KG1 (cell line): ENCODE results near the gene ABCA13.
"Not testable (repeated sequence)": the region's sequence is repeated elsewhere in the genome, so short reads cannot be mapped to it uniquely, and the experiment has no call there.

ENCODE experiments used
- DNase-seq: peaks from one replicate; lab custom pipeline; 2025; lab: John Stamatoyannopoulos, UW

ABCA13 gene

GRCh38 chr7:48176356-48176893 lies 5.2 kb downstream of the ABCA13 start:
- DNase-seq, result no peak

- DNase-seq, result no peak
Measured at GRCh38 chr7:48177271-48177670, 6.0 kb downstream of the ABCA13 start.

DNA sequence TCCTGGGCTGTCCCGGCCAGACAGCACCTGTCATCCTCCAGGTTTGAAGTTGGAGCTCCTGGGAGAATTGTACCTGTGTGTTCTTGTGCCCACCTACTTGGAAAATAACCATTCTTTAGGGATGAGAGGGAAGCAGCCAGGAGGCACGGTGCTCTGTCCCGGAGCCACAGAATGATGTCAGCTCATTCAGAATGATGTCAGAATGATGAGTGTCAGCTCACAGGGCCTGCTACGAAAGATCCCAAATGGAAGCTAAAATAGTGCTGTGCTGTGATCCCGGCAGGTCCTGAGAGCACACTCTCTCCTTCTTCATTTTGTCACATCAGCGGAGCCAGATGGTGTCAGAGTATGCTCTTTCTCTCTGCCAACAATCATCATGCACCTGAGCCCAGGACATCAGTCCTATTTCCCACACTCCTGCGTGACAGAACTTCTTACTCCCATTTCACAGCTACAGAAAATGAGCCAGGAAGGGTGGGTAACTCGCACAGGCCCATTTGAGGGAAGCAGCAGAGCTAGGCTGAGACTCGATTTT lies 8.3 kb downstream of the ABCA13 start:
- DNase-seq, result no peak

GRCh38 chr7:48180981-48181380 lies 9.7 kb downstream of the ABCA13 start:
- DNase-seq, result no peak

DNA sequence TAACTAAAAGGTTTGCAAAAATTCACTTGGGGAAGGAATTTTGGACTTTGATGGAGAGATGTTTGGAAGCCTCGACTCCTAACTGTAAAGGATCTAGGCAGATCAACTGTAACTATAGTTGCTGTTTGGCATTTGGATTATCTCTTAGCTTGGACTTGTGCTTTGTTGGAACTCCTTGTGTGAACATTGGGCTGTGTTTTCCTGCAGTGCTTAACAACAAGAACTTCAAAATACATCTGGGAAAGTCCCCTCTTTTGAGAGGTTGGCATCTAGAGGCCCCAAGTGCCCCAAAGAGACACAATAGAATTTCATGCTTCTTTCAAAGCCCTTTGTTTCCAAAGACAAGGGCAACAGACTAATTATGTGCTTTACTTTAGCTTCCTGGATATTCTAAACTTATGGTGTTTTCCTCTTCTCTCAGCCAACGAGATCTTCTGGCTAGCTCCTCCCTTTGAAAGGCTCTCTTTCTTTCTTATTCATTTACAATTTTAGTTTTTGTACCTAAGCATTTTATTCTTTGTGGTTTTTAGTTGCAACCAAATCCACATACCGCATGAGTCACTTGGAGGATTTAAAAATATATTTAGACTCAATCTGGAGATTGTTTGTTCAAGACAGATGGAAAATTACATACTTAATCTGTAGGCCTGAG lies 11.6 kb downstream of the ABCA13 start:
- DNase-seq, result no peak

DNA sequence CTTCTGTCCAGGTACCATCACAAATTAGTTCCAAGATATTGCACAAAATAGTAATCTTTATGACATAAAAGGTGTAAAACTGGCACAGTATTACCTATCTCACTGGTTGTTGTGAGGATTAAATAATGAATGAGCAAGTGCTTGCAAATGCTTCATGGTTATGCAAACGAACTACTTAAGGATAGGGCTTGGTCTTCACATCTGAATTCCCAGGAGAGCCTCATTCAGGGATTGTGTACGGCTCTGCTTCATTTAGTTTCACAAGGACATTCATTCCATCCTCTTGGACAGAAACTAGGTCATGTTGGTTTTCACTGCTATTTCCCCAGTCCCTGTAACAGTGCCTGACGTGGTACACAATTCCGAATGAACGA lies 12.1 kb downstream of the ABCA13 start:
- no peak for DNase-seq

- no peak for DNase-seq
Measured at GRCh38 chr7:48183965-48184364, 12.7 kb downstream of the ABCA13 start.

DNA sequence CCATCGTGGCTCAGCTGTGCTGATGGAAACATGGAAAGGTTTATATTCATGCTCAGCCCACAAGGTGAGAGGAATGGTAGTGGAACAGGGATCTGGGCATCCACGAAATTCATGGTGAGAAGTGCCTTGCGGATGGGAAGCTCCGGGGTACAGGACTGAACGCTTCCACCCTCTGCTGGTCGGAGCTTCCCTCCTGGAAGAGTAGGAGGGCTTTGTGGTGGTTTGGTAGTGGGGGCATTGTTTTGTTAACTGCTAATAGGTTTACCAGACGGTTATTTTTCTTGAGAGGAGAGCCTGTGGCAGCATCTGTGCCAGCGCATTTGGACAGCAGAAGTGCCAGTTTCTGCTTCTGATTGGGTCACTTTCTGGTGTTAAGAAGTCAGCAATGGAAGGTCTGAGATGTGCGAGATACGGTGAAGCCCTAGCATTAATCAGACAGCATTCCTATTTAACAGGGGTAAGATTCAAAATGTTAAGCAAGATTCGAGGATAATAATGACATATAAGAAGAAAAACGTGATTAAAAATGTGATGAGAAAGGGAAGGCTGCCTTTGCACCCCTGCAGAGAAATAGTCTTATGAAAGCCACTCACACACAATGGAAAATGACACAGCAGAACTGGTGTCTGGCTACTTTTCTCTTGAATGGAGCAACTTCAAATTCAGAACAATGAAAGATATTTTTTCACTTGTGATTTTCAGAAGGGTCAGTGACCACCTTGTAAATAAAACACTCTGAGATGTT lies 17.7 kb downstream of the ABCA13 start:
- DNase-seq, result no peak

- no peak for DNase-seq
Measured at GRCh38 chr7:48192996-48193395, 21.7 kb downstream of the ABCA13 start.

DNA sequence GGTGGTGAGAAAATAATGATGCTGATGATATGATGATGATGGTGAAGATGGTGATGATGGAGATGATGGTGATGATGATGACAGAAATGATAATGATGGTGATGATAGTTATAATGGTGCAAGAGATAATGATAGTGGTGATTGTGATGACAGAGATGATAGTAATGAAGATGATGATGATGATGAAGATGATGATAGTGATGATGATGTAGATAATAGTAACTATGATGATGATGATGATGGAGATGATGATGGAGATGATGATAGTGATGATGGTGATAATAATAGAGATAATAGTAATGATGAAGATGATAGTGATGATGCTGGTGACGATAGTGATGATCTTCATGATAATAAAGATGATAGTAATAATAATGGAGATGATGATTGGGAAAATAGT lies 22.2 kb downstream of the ABCA13 start:
- DNase-seq, result no peak

DNA sequence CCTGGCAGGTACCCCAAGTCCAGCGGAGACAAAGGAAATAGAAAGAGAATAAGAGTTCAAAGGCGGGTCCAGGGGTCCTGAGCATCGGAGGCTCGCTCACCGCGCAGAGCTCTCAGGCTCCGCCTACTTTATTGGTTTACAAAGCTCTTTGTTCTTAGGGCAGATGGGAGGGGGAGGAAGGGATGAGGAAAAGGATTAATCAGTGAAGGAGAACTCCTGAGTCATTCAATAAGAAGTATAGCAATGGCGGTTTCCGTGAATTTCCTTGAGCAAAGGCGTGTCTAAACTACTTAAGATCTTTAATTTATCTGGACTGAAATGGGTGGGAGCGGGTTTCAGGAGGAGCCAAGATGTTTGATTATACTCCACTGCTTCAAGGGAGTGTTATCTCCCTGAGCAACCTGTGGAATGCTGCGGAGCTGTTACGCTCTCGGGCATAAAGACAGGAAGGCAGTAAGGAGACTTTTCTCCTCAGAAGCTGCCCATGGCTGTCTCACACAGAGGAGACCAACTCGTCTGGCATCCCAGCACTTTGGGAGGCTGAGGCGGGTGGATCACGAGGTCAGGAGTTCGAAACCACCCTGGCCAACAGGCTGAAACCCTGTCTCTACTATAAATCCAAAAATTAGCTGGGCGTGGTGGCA lies 29.8 kb downstream of the ABCA13 start:
- DNase-seq, result not testable (repeated sequence)

GRCh38 chr7:48202916-48203315 lies 31.7 kb downstream of the ABCA13 start:
- not testable (repeated sequence) for DNase-seq

DNA sequence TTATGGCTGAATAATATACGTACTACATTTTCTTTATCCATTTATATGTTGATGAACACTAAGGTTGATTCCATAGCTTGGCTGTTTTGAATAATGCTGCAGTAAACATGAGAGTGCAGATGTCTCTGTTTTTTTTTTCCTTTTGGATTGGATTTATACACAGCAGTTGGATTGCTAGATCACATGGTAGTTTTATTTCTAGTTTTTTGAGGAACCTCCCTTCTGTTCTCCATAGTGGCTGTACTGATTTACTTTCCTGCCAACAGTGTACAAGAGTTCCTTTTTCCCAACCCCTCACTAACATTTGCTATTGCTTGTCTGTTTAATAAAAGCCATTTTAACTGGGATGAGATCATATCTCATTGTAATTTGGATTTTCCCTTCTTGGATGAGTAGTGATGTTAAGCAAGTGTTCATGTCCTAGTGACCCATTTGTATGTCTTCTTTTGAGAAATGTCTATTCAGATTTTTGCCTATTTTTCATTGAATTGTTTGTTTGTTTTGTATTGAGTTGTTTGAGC lies 36.0 kb downstream of the ABCA13 start:
- DNase-seq, result no peak

DNA sequence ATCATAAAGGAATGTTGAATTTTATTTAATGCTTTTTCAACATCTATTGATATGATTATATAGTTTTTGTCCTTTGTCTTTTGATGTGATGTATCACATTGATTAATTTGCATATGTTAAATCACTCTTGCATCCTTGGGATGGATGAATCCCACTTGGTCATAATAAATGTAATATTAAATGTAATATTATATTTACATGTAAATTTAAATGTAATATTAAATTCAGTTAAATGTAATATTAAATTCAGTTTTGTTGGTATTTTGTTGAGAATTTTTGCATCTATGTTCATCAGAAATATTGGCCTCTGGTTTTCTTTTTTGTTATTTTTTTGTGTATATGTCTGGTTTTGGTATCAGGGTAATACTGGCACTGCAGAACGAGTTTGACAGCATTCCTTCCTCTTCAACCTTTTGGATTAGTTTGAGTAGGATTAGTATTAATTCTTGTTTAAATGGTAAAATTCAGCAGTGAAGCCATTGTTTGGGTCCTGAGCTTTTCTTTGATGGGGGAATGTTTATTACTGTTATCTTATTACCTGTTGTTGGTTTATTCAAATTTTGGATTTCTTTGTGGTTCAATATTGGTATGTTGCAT lies 37.8 kb downstream of the ABCA13 start:
- no peak for DNase-seq

- no peak for DNase-seq
Measured at GRCh38 chr7:48213226-48213625, 42.0 kb downstream of the ABCA13 start.

DNA sequence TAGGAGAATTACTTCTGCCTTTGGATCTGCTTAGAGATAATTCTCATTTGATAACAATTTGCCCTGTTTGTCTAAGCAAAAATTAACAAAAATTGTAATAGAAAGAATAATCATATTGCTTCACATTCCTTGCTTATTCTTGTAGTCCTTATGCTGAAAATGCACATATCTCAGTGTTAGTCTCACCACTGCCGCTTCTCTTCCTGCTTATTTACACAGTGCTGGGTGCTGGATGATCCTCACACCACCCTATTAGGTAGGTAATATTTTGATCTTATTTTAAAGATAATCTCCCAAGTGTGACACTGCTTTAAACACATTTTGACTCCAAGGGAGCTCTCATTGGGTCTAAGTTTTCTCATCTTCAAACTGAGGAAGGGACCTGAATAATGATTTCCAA lies 46.0 kb downstream of the ABCA13 start:
- DNase-seq, result no peak

DNA sequence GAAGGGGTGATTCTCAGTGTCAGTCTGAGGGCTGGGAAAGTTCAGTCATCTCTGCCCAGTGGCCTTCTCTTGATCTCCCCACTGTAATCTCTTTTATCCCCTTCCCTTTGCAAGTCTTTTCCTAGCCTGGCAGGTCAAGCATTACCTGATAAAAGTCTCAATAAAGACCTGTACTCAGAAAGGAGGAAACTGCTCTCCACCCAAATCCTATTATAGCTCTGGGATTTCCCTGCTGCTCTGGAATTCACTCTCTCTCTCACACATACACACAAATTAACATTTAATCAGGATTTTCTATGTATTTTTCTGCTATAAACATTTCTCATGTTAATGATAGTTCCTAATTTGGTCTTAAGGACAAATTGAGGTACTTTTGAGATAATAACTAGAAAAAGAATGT lies 46.5 kb downstream of the ABCA13 start:
- DNase-seq, result no peak

GRCh38 chr7:48224042-48224441 lies 52.8 kb downstream of the ABCA13 start:
- no peak for DNase-seq

DNA sequence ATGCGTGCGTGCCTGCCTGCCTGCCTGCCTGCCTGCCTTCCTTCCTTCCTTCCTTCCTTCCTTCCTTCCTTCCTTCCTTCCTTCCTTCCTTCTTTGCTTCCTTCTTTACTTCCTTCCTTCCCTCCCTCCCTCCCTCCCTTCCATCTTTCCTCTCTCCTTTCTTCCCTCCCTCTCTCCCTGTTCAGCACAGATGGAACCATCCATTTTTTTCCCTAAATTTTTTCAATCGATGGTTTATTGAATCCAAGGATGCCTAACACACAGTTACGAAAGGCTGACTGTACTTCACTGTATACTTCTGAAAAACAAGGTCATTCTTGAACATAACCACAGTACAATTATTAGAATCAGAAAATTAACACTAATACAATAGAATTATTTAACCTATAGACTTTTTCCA lies 53.8 kb downstream of the ABCA13 start:
- DNase-seq, result no peak

GRCh38 chr7:48237354-48237753 lies 66.1 kb downstream of the ABCA13 start:
- DNase-seq, result no peak

DNA sequence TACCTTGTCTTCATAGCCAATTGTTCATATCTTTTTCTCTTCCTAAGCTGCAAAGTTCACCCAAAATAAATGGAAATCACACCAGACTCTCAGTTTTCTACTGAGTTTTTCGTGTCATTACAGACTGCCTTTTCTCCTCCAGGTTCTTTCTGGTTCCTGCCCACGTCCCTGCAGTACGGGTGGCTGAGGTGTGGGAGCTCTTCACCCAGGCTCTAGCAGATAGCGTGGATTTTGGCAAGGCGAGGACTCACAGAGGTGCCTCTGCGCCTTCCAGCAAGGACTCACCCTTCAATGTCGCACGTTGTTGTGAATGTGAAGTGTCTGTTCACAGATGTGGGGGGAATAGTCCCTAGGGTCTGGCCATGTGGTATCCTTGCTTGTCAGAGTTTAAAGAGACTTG lies 71.6 kb downstream of the ABCA13 start:
- DNase-seq, result no peak

DNA sequence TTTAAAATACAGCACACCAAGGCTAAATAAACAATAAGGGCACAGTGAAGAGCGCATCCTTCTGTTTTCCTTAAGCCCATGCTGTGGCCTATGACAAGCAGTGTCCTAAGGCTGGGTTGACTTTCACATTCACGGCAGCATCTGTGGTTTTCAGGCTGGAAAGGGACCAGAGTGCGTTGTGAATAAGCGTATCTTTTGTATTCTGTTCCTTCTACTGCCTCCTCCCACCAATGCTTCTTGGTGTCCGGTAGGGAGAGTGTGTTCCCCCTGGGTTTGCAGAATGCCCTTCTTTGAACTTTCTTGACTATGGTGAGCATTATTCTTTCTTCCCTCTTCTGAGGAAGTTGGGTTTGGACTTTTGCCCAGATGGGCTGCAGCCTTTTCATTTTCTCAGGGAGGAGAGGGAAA lies 73.6 kb downstream of the ABCA13 start:
- DNase-seq, result no peak
